Embryonic facial prominence (tissue), 1 donor: Measurements from ENCODE around the gene ZFPM1.
"Not testable (repeated sequence)": the region's sequence is repeated elsewhere in the genome, so short reads cannot be mapped to it uniquely, and the experiment has no call there.

Experiments used
- DNase-seq: peaks from one replicate; pipeline ENCODE4 v3.0.0-alpha.2; 2016; ENCODE audit errors: extremely low spot score

Gene ZFPM1

GRCh38 chr16:88464447-88465318, 11.6 kb downstream of the ZFPM1 start:
- DNase-seq, result no peak

- DNase-seq, result no peak
Observed at GRCh38 chr16:88465387-88465983, 12.4 kb downstream of the ZFPM1 start.

GRCh38 chr16:88466175-88466862, 13.2 kb downstream of the ZFPM1 start:
- no peak for DNase-seq

GRCh38 chr16:88466949-88467348, 13.9 kb downstream of the ZFPM1 start:
- no peak for DNase-seq

GRCh38 chr16:88467541-88467944, 14.5 kb downstream of the ZFPM1 start:
- DNase-seq, result no peak

GRCh38 chr16:88468275-88469129, 15.4 kb downstream of the ZFPM1 start:
- no peak for DNase-seq

GRCh38 chr16:88469615-88470395, 16.7 kb downstream of the ZFPM1 start:
- no peak for DNase-seq

- not testable (repeated sequence) for DNase-seq
Observed at GRCh38 chr16:88470396-88470680, 17.3 kb downstream of the ZFPM1 start.

- not testable (repeated sequence) for DNase-seq
Observed at GRCh38 chr16:88470696-88471095, 17.6 kb downstream of the ZFPM1 start.

GRCh38 chr16:88471115-88471514, 18.0 kb downstream of the ZFPM1 start:
- DNase-seq, result no peak

GRCh38 chr16:88471575-88471974, 18.5 kb downstream of the ZFPM1 start:
- no peak for DNase-seq

GRCh38 chr16:88472069-88472468, 19.0 kb downstream of the ZFPM1 start:
- no peak for DNase-seq

GRCh38 chr16:88472637-88473205, 19.6 kb downstream of the ZFPM1 start:
- no peak for DNase-seq

- DNase-seq, result no peak
Observed at GRCh38 chr16:88473666-88474534, 20.8 kb downstream of the ZFPM1 start.

GRCh38 chr16:88475037-88475436, 22.0 kb downstream of the ZFPM1 start:
- DNase-seq, result no peak

- DNase-seq, result no peak
Observed at GRCh38 chr16:88476203-88476602, 23.1 kb downstream of the ZFPM1 start.

GRCh38 chr16:88476817-88477397, 23.8 kb downstream of the ZFPM1 start:
- DNase-seq, result no peak

GRCh38 chr16:88477631-88478519, 24.8 kb downstream of the ZFPM1 start:
- DNase-seq, result no peak
